SK-N-SH treated with all-trans-retinoic acid at 6 μM for 48 hours (cell line): ENCODE measurements around the gene TRIM69.

Experiments
- ARNTL ChIP-seq: fragments of 450-650 bp; formaldehyde crosslinking; IDR thresholded peaks from 2 replicates; pipeline ENCODE4 v1.5.0; 2020; ENCODE audit warnings: low read depth, mild to moderate bottlenecking, moderate library complexity, borderline replicate concordance
- BACH2 ChIP-seq: fragments of 250-450 bp; sonication (Bioruptor Pico); IDR thresholded peaks from 2 replicates; pipeline ENCODE4 v1.9.0; 2021; ENCODE audit warnings: mild to moderate bottlenecking, borderline replicate concordance
- GLIS3 ChIP-seq: fragments of 250-450 bp; sonication (Bioruptor Pico); IDR thresholded peaks from 2 replicates; pipeline ENCODE4 v1.5.0; 2020; ENCODE audit warnings: mild to moderate bottlenecking, moderate library complexity
- RARB ChIP-seq: fragments of 250-450 bp; sonication (Bioruptor Pico); IDR thresholded peaks from 2 replicates; pipeline ENCODE4 v1.8.0; 2021; ENCODE audit warnings: mild to moderate bottlenecking, moderate library complexity
- TCF4 ChIP-seq: fragments of 250-450 bp; sonication (Bioruptor Pico); IDR thresholded peaks from 2 replicates; pipeline ENCODE4 v1.8.0; 2021; ENCODE audit warnings: mild to moderate bottlenecking, moderate library complexity, borderline replicate concordance
- ZNF565 ChIP-seq: fragments of 450-650 bp; formaldehyde crosslinking; conservative IDR thresholded peaks from 2 replicates; pipeline ENCODE4 v1.5.0; 2020; ENCODE audit warnings: low read depth, mild to moderate bottlenecking, moderate library complexity
- ZNF70 ChIP-seq: fragments of 450-650 bp; formaldehyde crosslinking; IDR thresholded peaks from 2 replicates; pipeline ENCODE4 v1.5.0; 2020; ENCODE audit warnings: mild to moderate bottlenecking, moderate library complexity
- TF ChIP-seq, protein P1 (sequence below): fragments of 250-450 bp; sonication (Bioruptor Pico); IDR thresholded peaks from 2 replicates; pipeline ENCODE4 v1.5.1; 2020; ENCODE audit warnings: low read depth, mild to moderate bottlenecking, moderate library complexity

DNA sequence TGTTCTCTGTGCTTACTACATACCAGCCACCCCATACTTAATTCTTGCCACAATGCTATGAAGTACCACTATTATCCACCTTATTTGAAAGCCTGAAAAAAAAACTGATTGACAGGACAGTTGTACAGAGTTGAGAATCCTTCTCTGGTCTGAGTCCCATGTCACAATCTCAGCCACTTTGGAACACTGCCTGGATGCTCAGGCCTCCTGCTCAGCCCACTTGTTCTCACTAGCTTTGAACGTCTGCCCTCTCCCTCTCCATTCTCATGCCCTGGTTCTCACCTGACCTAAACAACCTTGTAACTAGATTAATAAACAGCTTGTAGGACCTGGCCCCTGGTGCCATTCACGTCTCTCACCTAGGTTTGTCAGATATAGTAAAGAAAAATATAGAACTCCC lies 53.9 kb downstream of the TRIM69 start:
- TF ChIP-seq RARB (CRISPR knock-in tag), result no peak
- TF ChIP-seq ZNF565 (CRISPR knock-in tag), result no peak
- TF ChIP-seq, protein P1, sequence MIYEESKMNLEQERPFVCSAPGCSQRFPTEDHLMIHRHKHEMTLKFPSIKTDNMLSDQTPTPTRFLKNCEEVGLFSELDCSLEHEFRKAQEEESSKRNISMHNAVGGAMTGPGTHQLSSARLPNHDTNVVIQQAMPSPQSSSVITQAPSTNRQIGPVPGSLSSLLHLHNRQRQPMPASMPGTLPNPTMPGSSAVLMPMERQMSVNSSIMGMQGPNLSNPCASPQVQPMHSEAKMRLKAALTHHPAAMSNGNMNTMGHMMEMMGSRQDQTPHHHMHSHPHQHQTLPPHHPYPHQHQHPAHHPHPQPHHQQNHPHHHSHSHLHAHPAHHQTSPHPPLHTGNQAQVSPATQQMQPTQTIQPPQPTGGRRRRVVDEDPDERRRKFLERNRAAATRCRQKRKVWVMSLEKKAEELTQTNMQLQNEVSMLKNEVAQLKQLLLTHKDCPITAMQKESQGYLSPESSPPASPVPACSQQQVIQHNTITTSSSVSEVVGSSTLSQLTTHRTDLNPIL, result no peak
- no peak for TF ChIP-seq GLIS3 (CRISPR knock-in tag)
- no peak for TF ChIP-seq ARNTL (CRISPR knock-in tag)
- TF ChIP-seq TCF4 (CRISPR knock-in tag), result no peak
- no peak for TF ChIP-seq BACH2 (CRISPR knock-in tag)
- no peak for TF ChIP-seq ZNF70 (CRISPR knock-in tag)
